Activated CD8-positive, alpha-beta memory T cell treated with anti-CD3 and anti-CD28 coated beads, Interleukin-2, amount 10 ng/mL, durations not matched to agents 7 days and 5 days (primary cell): ENCODE data around the gene MZT1. TPM values are rescaled to one million over a fixed set of nuclear protein-coding genes. Genes with fewer than 3 reads are reported as not detected.

Experiments
- total RNA-seq, 2 experiments: library from RNA; stranded (reverse); gene quantifications; one replicate each; pipeline ENCODE4 v1.2.3, GENCODE V29; 2021

The MZT1 gene
- total RNA-seq, 2 experiments from 2014 or later: 19.7 to 23.3 TPM

Other genes starting within 250 kb of the MZT1 start
- 10 to 100 TPM; 23.3 to 27.1 TPM for gene BORA, start 294 bp upstream of the MZT1 start, total RNA-seq
- 10 to 100 TPM; 32.4 to 40.4 TPM for gene DIS3, start 54.3 kb upstream of the MZT1 start, total RNA-seq
- 10 to 100 TPM; 15.6 to 30.3 TPM for gene PIBF1, start 54.5 kb upstream of the MZT1 start, total RNA-seq